PC-9 (cell line): ENCODE measurements around the gene CBFA2T3. TPM values are rescaled to one million over a fixed set of nuclear protein-coding genes. Genes with fewer than 3 reads are reported as not detected.

ENCODE experiments used
- BruUV-seq: library from RNA; stranded (reverse); fragments of 400-500 nt; replicated peaks from 2 replicates; lab custom pipeline; 2021; lab: Mats Ljungman, UMichigan
- CTCF ChIA-PET: fragments of 300-600 bp; sonication (Branson Sonifier 250); formaldehyde crosslinking; loops from one replicate; lab custom pipeline; 2022; ENCODE audit warnings: antibody characterized with exemption; lab: Charles Lee
- POLR2A ChIA-PET: fragments of 300-600 bp; sonication (Branson Sonifier 250); formaldehyde crosslinking; loops from one replicate; lab custom pipeline; 2022; ENCODE audit warnings: antibody characterized with exemption; ENCODE audit not compliant: unreplicated experiment; lab: Charles Lee
- DNase-seq, 2 experiments: peaks; one replicate each; pipeline versions ENCODE4 v3.0.0 to v3.0.0-alpha.2; 2015 to 2022; ENCODE audit warnings: mixed read lengths in 1 of 2
- H2AFZ ChIP-seq: fragments of 200-600 bp; sonication (generic); 2 replicates; pipeline ENCODE4 v1.8.1; 2017; ENCODE audit warnings: antibody characterized with exemption
- H3F3A ChIP-seq: fragments of 200-600 bp; sonication (generic); 2 replicates; pipeline ENCODE4 v1.8.1; 2017; ENCODE audit warnings: antibody characterized with exemption, mild to moderate bottlenecking, low read depth; ENCODE audit not compliant: insufficient read depth
- H3K27ac ChIP-seq: fragments of 200-600 bp; sonication (generic); 2 replicates; pipeline ENCODE4 v1.6.1; 2016; ENCODE audit warnings: mixed run types
- H3K27me3 ChIP-seq: fragments of 200-600 bp; sonication (generic); 2 replicates; pipeline ENCODE4 v1.6.1; 2016; ENCODE audit warnings: low read depth, mixed run types; ENCODE audit not compliant: insufficient read depth
- H3K36me3 ChIP-seq: fragments of 200-600 bp; sonication (generic); 2 replicates; pipeline ENCODE4 v1.6.1; 2016; ENCODE audit warnings: low read depth, mixed run types
- H3K4me1 ChIP-seq: fragments of 200-600 bp; sonication (generic); replicated peaks from 2 replicates; pipeline ENCODE4 v1.6.1; 2016; ENCODE audit warnings: mixed run types; ENCODE audit not compliant: insufficient read depth
- H3K4me2 ChIP-seq: fragments of 200-600 bp; sonication (generic); 2 replicates; pipeline ENCODE4 v1.6.1; 2017; ENCODE audit warnings: mixed run types
- H3K4me3 ChIP-seq: fragments of 200-600 bp; sonication (generic); 2 replicates; pipeline ENCODE4 v1.6.1; 2016; ENCODE audit warnings: mixed run types
- H3K79me2 ChIP-seq: fragments of 200-600 bp; sonication (generic); 2 replicates; pipeline ENCODE4 v1.6.1; 2017; ENCODE audit warnings: low read depth, mixed run types
- H3K9me2 ChIP-seq: fragments of 200-600 bp; sonication (generic); 2 replicates; pipeline ENCODE4 v1.8.1; 2017; ENCODE audit warnings: mild to moderate bottlenecking; ENCODE audit not compliant: insufficient read depth
- H3K9me3 ChIP-seq: fragments of 200-600 bp; sonication (generic); 2 replicates; pipeline ENCODE4 v1.8.1; 2016; ENCODE audit warnings: low read depth; ENCODE audit not compliant: insufficient read depth
- H4K20me1 ChIP-seq: fragments of 200-600 bp; sonication (generic); 2 replicates; pipeline ENCODE4 v1.8.1; 2017; ENCODE audit not compliant: insufficient read depth
- CTCF ChIP-seq: fragments of 200-600 bp; sonication (generic); conservative IDR thresholded peaks from 2 replicates; pipeline ENCODE4 v1.6.1; 2017; ENCODE audit warnings: mixed run types, antibody characterized with exemption, mild to moderate bottlenecking, moderate library complexity
- EZH2 ChIP-seq: fragments of 200-600 bp; sonication (generic); IDR thresholded peaks from 2 replicates; pipeline ENCODE4 v1.8.0; 2017; ENCODE audit warnings: antibody characterized with exemption, low read depth
- intact Hi-C: fragments of 100-400 bp; cut with micrococcal nuclease; formaldehyde crosslinking; loops from one replicate; pipeline ENCODE4 v1.10.0; 2022; ENCODE audit not compliant: unreplicated experiment
- total RNA-seq: library from RNA; stranded (reverse); gene quantifications from 2 replicates; pipeline ENCODE4 v1.2.3, GENCODE V29; 2021

The CBFA2T3 gene
- total RNA-seq, 1 experiment from 2014 or later, result 1.0 TPM

GRCh38 chr16:88847654-88848053 lies 129.4 kb downstream of the CBFA2T3 start:
- H3K27me3 ChIP-seq, result no peaks in the 10 kb centered on the region
- BruUV-seq, result no TSS peak
- H3K4me3 ChIP-seq, result no peak overlapping the region
- H2AFZ ChIP-seq, result no peak overlapping the region
- H3K9me2 ChIP-seq, result no peaks in the 10 kb centered on the region
- H3K36me3 ChIP-seq, result no peaks in the 10 kb centered on the region
- no peaks in the 10 kb centered on the region for H3F3A ChIP-seq
- no peaks in the 10 kb centered on the region for H3K79me2 ChIP-seq
- ChIA-PET CTCF (no interaction called here), POLR2A (no interaction called here)
- DNase-seq, result no peak
- no peak overlapping the region for H3K27ac ChIP-seq
- TF ChIP-seq EZH2, result no peak
- TF ChIP-seq CTCF, result no peak
- no peaks in the 10 kb centered on the region for H3K9me3 ChIP-seq
- H3K4me1 ChIP-seq, result no peaks in the 10 kb centered on the region
- no peaks in the 10 kb centered on the region for H4K20me1 ChIP-seq
- no peak overlapping the region for H3K4me2 ChIP-seq
- intact Hi-C loops, result no loop called here

DNA sequence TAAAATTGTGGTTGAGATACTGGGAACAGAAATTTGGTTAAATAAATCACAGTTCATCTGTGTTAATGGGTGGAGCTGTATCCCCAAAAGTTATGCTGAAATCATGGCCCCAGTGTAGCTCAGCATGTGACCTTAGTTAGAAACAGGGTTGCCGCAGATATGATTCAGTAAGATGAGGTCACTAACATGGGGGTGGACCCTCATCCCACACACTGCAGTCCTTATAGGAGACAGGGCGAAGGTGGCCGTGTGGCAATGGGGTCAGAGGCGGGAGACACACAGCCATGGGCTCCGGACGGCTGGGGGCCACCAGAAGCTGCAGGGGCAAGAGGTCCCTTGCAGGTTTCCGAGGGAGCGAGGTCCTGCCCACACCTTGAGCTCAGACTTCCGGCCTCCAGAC lies 130.9 kb downstream of the CBFA2T3 start:
- intact Hi-C loops, result no loop called here
- Histone ChIP-seq H3K36me3 (no peaks in the 10 kb centered on the region), H3F3A (no peaks in the 10 kb centered on the region), H3K79me2 (no peaks in the 10 kb centered on the region), H3K27ac (no peak overlapping the region), H4K20me1 (no peaks in the 10 kb centered on the region), H3K9me3 (no peaks in the 10 kb centered on the region), H3K4me3 (no peak overlapping the region), H3K4me2 (no peak overlapping the region), H3K27me3 (no peaks in the 10 kb centered on the region), H3K4me1 (no peaks in the 10 kb centered on the region), H2AFZ (no peak overlapping the region), H3K9me2 (no peaks in the 10 kb centered on the region)
- ChIA-PET POLR2A (interaction anchor here (0.6 kb wide), 1 partner anchor 1061 kb away, joined by 7 read pairs; no protein-coding TSS in a partner anchor), CTCF (no interaction called here)
- no peak for TF ChIP-seq EZH2
- no peak for TF ChIP-seq CTCF
- BruUV-seq, result no TSS peak
- DNase-seq, result no peak

GRCh38 chr16:88844419-88845036 lies 132.5 kb downstream of the CBFA2T3 start:
- DNase-seq, result no peak
- H3K79me2 ChIP-seq, result no peaks in the 10 kb centered on the region
- H3K27me3 ChIP-seq, result no peaks in the 10 kb centered on the region
- H3K4me1 ChIP-seq, result no peaks in the 10 kb centered on the region
- H3K4me2 ChIP-seq, result no peak overlapping the region
- BruUV-seq, result no TSS peak
- no peak overlapping the region for H3K27ac ChIP-seq
- no peaks in the 10 kb centered on the region for H3F3A ChIP-seq
- no peaks in the 10 kb centered on the region for H3K9me3 ChIP-seq
- intact Hi-C loops, result no loop called here
- H2AFZ ChIP-seq, result no peak overlapping the region
- TF ChIP-seq CTCF, result no peak
- no peak for TF ChIP-seq EZH2
- no peaks in the 10 kb centered on the region for H4K20me1 ChIP-seq
- no peak overlapping the region for H3K4me3 ChIP-seq
- no peaks in the 10 kb centered on the region for H3K9me2 ChIP-seq
- H3K36me3 ChIP-seq, result no peaks in the 10 kb centered on the region
- ChIA-PET POLR2A (no interaction called here), CTCF (no interaction called here)
